PC-9 (cell line): ENCODE data around the gene GATA3. TPM values are rescaled to one million over a fixed set of nuclear protein-coding genes. Genes with fewer than 3 reads are reported as not detected.

Source experiments
- BruUV-seq: library from RNA; stranded (reverse); fragments of 400-500 nt; replicated peaks from 2 replicates; lab custom pipeline; 2021; lab: Mats Ljungman, UMichigan
- CTCF ChIA-PET: fragments of 300-600 bp; sonication (Branson Sonifier 250); formaldehyde crosslinking; loops from one replicate; lab custom pipeline; 2022; ENCODE audit warnings: antibody characterized with exemption; lab: Charles Lee
- POLR2A ChIA-PET: fragments of 300-600 bp; sonication (Branson Sonifier 250); formaldehyde crosslinking; loops from one replicate; lab custom pipeline; 2022; ENCODE audit warnings: antibody characterized with exemption; ENCODE audit not compliant: unreplicated experiment; lab: Charles Lee
- DNase-seq, 2 experiments: peaks; one replicate each; pipeline versions ENCODE4 v3.0.0 to v3.0.0-alpha.2; 2015 to 2022; ENCODE audit warnings: mixed read lengths in 1 of 2
- H2AFZ ChIP-seq: fragments of 200-600 bp; sonication (generic); 2 replicates; pipeline ENCODE4 v1.8.1; 2017; ENCODE audit warnings: antibody characterized with exemption
- H3F3A ChIP-seq: fragments of 200-600 bp; sonication (generic); 2 replicates; pipeline ENCODE4 v1.8.1; 2017; ENCODE audit warnings: antibody characterized with exemption, mild to moderate bottlenecking, low read depth; ENCODE audit not compliant: insufficient read depth
- H3K27ac ChIP-seq: fragments of 200-600 bp; sonication (generic); 2 replicates; pipeline ENCODE4 v1.6.1; 2016; ENCODE audit warnings: mixed run types
- H3K27me3 ChIP-seq: fragments of 200-600 bp; sonication (generic); 2 replicates; pipeline ENCODE4 v1.6.1; 2016; ENCODE audit warnings: low read depth, mixed run types; ENCODE audit not compliant: insufficient read depth
- H3K36me3 ChIP-seq: fragments of 200-600 bp; sonication (generic); 2 replicates; pipeline ENCODE4 v1.6.1; 2016; ENCODE audit warnings: low read depth, mixed run types
- H3K4me1 ChIP-seq: fragments of 200-600 bp; sonication (generic); replicated peaks from 2 replicates; pipeline ENCODE4 v1.6.1; 2016; ENCODE audit warnings: mixed run types; ENCODE audit not compliant: insufficient read depth
- H3K4me2 ChIP-seq: fragments of 200-600 bp; sonication (generic); 2 replicates; pipeline ENCODE4 v1.6.1; 2017; ENCODE audit warnings: mixed run types
- H3K4me3 ChIP-seq: fragments of 200-600 bp; sonication (generic); 2 replicates; pipeline ENCODE4 v1.6.1; 2016; ENCODE audit warnings: mixed run types
- H3K79me2 ChIP-seq: fragments of 200-600 bp; sonication (generic); 2 replicates; pipeline ENCODE4 v1.6.1; 2017; ENCODE audit warnings: low read depth, mixed run types
- H3K9me2 ChIP-seq: fragments of 200-600 bp; sonication (generic); 2 replicates; pipeline ENCODE4 v1.8.1; 2017; ENCODE audit warnings: mild to moderate bottlenecking; ENCODE audit not compliant: insufficient read depth
- H3K9me3 ChIP-seq: fragments of 200-600 bp; sonication (generic); 2 replicates; pipeline ENCODE4 v1.8.1; 2016; ENCODE audit warnings: low read depth; ENCODE audit not compliant: insufficient read depth
- H4K20me1 ChIP-seq: fragments of 200-600 bp; sonication (generic); 2 replicates; pipeline ENCODE4 v1.8.1; 2017; ENCODE audit not compliant: insufficient read depth
- EZH2 ChIP-seq: fragments of 200-600 bp; sonication (generic); IDR thresholded peaks from 2 replicates; pipeline ENCODE4 v1.8.0; 2017; ENCODE audit warnings: antibody characterized with exemption, low read depth
- intact Hi-C: fragments of 100-400 bp; cut with micrococcal nuclease; formaldehyde crosslinking; loops from one replicate; pipeline ENCODE4 v1.10.0; 2022; ENCODE audit not compliant: unreplicated experiment
- total RNA-seq: library from RNA; stranded (reverse); gene quantifications from 2 replicates; pipeline ENCODE4 v1.2.3, GENCODE V29; 2021
- TF ChIP-seq, protein P1 (sequence below): fragments of 200-600 bp; sonication (generic); conservative IDR thresholded peaks from 2 replicates; pipeline ENCODE4 v1.6.1; 2017; ENCODE audit warnings: mixed run types, antibody characterized with exemption, mild to moderate bottlenecking, moderate library complexity

GATA3 gene
- total RNA-seq, 1 experiment from 2014 or later, result 43.6 TPM

DNA sequence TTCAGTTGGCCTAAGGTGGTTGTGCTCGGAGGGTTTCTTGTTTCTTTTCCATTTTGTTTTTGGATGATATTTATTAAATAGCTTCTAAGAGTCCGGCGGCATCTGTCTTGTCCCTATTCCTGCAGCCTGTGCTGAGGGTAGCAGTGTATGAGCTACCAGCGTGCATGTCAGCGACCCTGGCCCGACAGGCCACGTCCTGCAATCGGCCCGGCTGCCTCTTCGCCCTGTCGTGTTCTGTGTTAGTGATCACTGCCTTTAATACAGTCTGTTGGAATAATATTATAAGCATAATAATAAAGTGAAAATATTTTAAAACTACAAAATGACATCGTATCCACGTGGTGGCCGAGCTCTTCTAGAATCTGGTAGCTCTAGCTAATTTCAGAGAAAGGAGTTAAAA is 20.4 kb downstream of the GATA3 start:
- no TSS peak for BruUV-seq
- Histone ChIP-seq H3F3A (peaks cover 12% of the 10 kb centered on the region; the same call in 1 of the 2 replicates), H3K9me3 (no peaks in the 10 kb centered on the region), H4K20me1 (no peaks in the 10 kb centered on the region), H3K4me3 (no peak overlapping the region), H3K27me3 (no peaks in the 10 kb centered on the region), H3K79me2 (no peaks in the 10 kb centered on the region), H3K4me1 (0 out of 2 replicates have a peak, but pooled peaks cover 3% of the 10 kb centered on the region), H3K9me2 (no peaks in the 10 kb centered on the region), H3K36me3 (no peaks in the 10 kb centered on the region; the same call in 1 of the 2 replicates), H3K27ac (peak overlapping the region; percentile 27; the same call in 1 of the 2 replicates), H2AFZ (no peak overlapping the region), H3K4me2 (no peak overlapping the region)
- intact Hi-C loops, result no loop called here
- POLR2A ChIA-PET, result interaction anchor here (0.7 kb wide), 1 partner anchor 306 kb away, joined by 3 read pairs; no protein-coding TSS in a partner anchor
- no peak for DNase-seq
- CTCF ChIA-PET, result interaction anchor here (0.8 kb wide), 1 partner anchor 257 kb away, joined by 3 read pairs; no protein-coding TSS in a partner anchor
- TF ChIP-seq, protein P1, sequence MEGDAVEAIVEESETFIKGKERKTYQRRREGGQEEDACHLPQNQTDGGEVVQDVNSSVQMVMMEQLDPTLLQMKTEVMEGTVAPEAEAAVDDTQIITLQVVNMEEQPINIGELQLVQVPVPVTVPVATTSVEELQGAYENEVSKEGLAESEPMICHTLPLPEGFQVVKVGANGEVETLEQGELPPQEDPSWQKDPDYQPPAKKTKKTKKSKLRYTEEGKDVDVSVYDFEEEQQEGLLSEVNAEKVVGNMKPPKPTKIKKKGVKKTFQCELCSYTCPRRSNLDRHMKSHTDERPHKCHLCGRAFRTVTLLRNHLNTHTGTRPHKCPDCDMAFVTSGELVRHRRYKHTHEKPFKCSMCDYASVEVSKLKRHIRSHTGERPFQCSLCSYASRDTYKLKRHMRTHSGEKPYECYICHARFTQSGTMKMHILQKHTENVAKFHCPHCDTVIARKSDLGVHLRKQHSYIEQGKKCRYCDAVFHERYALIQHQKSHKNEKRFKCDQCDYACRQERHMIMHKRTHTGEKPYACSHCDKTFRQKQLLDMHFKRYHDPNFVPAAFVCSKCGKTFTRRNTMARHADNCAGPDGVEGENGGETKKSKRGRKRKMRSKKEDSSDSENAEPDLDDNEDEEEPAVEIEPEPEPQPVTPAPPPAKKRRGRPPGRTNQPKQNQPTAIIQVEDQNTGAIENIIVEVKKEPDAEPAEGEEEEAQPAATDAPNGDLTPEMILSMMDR, result no peak
- TF ChIP-seq EZH2, result no peak

DNA sequence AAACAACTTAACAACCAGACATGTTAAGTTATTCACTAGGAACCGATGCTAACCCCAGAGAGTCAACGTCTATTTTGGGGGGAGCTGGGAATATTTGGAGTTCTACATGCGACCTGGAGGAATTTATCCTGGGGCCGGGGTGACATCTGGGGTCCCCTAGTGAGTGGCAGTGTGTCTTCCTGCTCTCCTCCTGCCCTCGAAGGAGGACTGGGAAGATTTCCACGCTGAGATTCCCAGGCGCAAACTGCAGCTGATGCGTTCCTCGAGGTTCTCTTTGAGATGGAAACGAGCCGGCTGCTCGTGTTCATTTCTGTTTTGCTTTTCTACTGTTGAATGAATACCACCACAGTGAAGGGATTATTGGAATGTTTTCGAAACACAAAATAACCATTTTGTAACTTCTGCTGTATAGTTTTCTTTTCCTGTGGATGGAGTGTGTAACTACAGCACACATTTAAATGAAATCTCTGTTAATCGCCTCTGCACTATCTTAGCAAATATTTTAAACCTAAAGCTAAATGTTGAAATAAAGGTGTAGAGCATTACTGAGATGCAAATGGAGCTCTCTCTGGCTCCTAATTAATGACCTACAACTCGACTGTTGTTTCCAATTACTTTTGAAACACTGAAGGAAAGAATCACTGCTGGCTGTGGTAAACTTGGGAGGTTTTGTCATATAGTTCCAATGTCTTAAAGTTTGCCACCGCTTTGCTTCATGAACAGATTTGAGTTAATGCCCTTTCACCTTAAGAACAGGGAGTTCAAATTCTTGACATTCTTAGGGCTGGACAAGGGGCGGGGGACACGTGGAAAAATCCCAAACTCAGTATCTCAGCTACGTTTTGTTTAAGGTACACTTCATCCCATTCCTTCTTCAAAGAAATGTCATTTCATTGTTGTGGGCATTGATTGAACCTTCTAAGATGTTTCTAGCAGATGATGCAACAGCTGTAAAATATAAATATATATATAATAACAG is 21.1 kb downstream of the GATA3 start:
- Histone ChIP-seq H3K27ac (peak overlapping the region; percentile 27), H3K36me3 (no peaks in the 10 kb centered on the region; the same call in 1 of the 2 replicates), H3K27me3 (no peaks in the 10 kb centered on the region), H3K9me3 (no peaks in the 10 kb centered on the region), H3K4me1 (0 out of 2 replicates have a peak, but pooled peaks cover 3% of the 10 kb centered on the region), H3K4me3 (no peak overlapping the region), H2AFZ (no peak overlapping the region), H3K4me2 (no peak overlapping the region), H3K79me2 (no peaks in the 10 kb centered on the region), H4K20me1 (no peaks in the 10 kb centered on the region), H3K9me2 (no peaks in the 10 kb centered on the region), H3F3A (peaks cover 12% of the 10 kb centered on the region; the same call in 1 of the 2 replicates)
- CTCF ChIA-PET, result interaction anchor here (0.8 kb wide), 1 partner anchor 257 kb away, joined by 3 read pairs; no protein-coding TSS in a partner anchor
- TF ChIP-seq, protein P1, result 0 out of 2 replicates have a peak, but pooled peaks have one; percentile 11
- no peak for TF ChIP-seq EZH2
- POLR2A ChIA-PET, result interaction anchor here (0.5 to 0.7 kb wide), 5 partner anchors 12 to 624 kb away, joined by 3 to 7 read pairs (median 3); no protein-coding TSS in a partner anchor
- no TSS peak for BruUV-seq
- peak; percentile 37 to 42 for DNase-seq
- intact Hi-C loops, result no loop called here

DNA sequence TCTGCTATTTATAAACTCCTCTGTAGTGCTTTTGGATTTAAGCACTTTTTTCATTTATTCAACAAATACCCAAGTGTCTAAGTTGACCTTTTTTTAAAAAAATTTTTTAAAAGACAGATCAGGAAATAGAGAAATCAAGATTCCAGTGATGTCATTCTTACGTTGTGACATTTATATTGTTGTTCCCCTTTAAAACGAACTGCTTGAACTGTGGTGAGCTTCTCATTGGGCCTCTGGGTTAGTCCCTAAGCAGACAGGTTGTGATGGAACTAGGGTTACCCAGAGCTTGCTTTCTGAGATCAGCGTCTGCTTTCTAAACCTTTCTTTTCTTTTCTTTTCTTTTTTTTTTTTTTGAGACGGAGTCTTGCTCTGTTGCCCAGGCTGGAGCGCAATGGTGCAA is 22.4 kb downstream of the GATA3 start:
- 0 out of 2 replicates have a peak, but pooled peaks cover 3% of the 10 kb centered on the region for H3K4me1 ChIP-seq
- H3K27me3 ChIP-seq, result no peaks in the 10 kb centered on the region
- no peaks in the 10 kb centered on the region for H3K9me3 ChIP-seq
- no peaks in the 10 kb centered on the region; the same call in 1 of the 2 replicates for H3K36me3 ChIP-seq
- CTCF ChIA-PET, result interaction anchor here (0.5 kb wide), 1 partner anchor 70 kb away, joined by 6 read pairs; no protein-coding TSS in a partner anchor
- no peaks in the 10 kb centered on the region for H4K20me1 ChIP-seq
- TF ChIP-seq, protein P1, result no peak
- TF ChIP-seq EZH2, result no peak
- H3F3A ChIP-seq, result peaks cover 12% of the 10 kb centered on the region; the same call in 1 of the 2 replicates
- POLR2A ChIA-PET, result no interaction called here
- no peak overlapping the region for H3K27ac ChIP-seq
- no peak overlapping the region for H3K4me2 ChIP-seq
- intact Hi-C loops, result no loop called here
- DNase-seq, result no peak
- H3K4me3 ChIP-seq, result no peak overlapping the region
- H3K9me2 ChIP-seq, result no peaks in the 10 kb centered on the region
- no peak overlapping the region for H2AFZ ChIP-seq
- no TSS peak for BruUV-seq
- H3K79me2 ChIP-seq, result no peaks in the 10 kb centered on the region
